ENCODE measurements around the gene HES4. TPM values are rescaled to one million over a fixed set of nuclear protein-coding genes. Genes with fewer than 3 reads are reported as not detected.
A peak's percentile ranks its signal among the peaks of the same experiment; 100 is the strongest.
"Not testable (repeated sequence)": the region's sequence is repeated elsewhere in the genome, so short reads cannot be mapped to it uniquely, and the experiment has no call there.

The HES4 gene
- total RNA-seq, 2 donors from 2014 or later: 50.1 to 98.8 TPM

GRCh38 chr1:1033009-1033587 lies 33.2 kb upstream of the HES4 start:
- peak overlapping the region; percentile 73 for H3K4me3 ChIP-seq
- no peaks in the 10 kb centered on the region for H3K9me3 ChIP-seq
- TF ChIP-seq CTCF (IDR thresholded peaks at IDR 0.05): peak; percentile 54
- no peak for DNase-seq (ENCODE audit: low spot score)
- ATAC-seq (ENCODE audit: insufficient number of reproducible peaks, low FRiP score, low read depth): no peak
- no peaks in the 10 kb centered on the region for H3K36me3 ChIP-seq
- peaks cover 12 to 18% of the 10 kb centered on the region in 2 donors for H3K4me1 ChIP-seq (ENCODE audit: control insufficient read depth in 1 of 2, low read depth in 2 of 2)
- H3K27ac ChIP-seq: no peak overlapping the region
- H3K27me3 ChIP-seq (replicated peaks; ENCODE audit: insufficient read depth): peaks cover 6% of the 10 kb centered on the region

- Histone ChIP-seq H3K27ac (no peak overlapping the region), H3K36me3 (no peaks in the 10 kb centered on the region), H3K27me3 (replicated peaks; ENCODE audit: insufficient read depth) (peaks cover 6% of the 10 kb centered on the region), H3K4me1 (ENCODE audit: control insufficient read depth in 1 of 2, low read depth in 2 of 2) (peaks cover 12 to 18% of the 10 kb centered on the region in 2 donors), H3K9me3 (no peaks in the 10 kb centered on the region), H3K4me3 (peak overlapping the region; percentile 73)
- DNase-seq (ENCODE audit: low spot score) (no peak), ATAC-seq (ENCODE audit: insufficient number of reproducible peaks, low FRiP score, low read depth) (no peak)
- no peak for TF ChIP-seq CTCF (IDR thresholded peaks at IDR 0.05)
These were observed 32.5 kb upstream of the HES4 start for GRCh38 chr1:1032424-1032823.

GRCh38 chr1:1031659-1032235 lies 31.9 kb upstream of the HES4 start:
- H3K9me3 ChIP-seq: no peaks in the 10 kb centered on the region
- DNase-seq (ENCODE audit: low spot score): no peak
- H3K27ac ChIP-seq: no peak overlapping the region
- H3K27me3 ChIP-seq (replicated peaks; ENCODE audit: insufficient read depth): peaks cover 6% of the 10 kb centered on the region
- H3K4me1 ChIP-seq (ENCODE audit: control insufficient read depth in 1 of 2, low read depth in 2 of 2): peaks cover 12 to 18% of the 10 kb centered on the region in 2 donors
- no peaks in the 10 kb centered on the region for H3K36me3 ChIP-seq
- no peak overlapping the region for H3K4me3 ChIP-seq
- no peak for TF ChIP-seq CTCF (IDR thresholded peaks at IDR 0.05)
- ATAC-seq (ENCODE audit: insufficient number of reproducible peaks, low FRiP score, low read depth): no peak

- H3K36me3 ChIP-seq; ATAC-seq (ENCODE audit: insufficient number of reproducible peaks, low FRiP score, low read depth); DNase-seq (ENCODE audit: low spot score); H3K4me3 ChIP-seq; H3K9me3 ChIP-seq; H3K27ac ChIP-seq; H3K27me3 ChIP-seq (replicated peaks; ENCODE audit: insufficient read depth): not testable (repeated sequence)
- peaks cover 12 to 18% of the 10 kb centered on the region in 2 donors for H3K4me1 ChIP-seq (ENCODE audit: control insufficient read depth in 1 of 2, low read depth in 2 of 2)
These were observed 31.2 kb upstream of the HES4 start for GRCh38 chr1:1030867-1031658.

- ATAC-seq (ENCODE audit: insufficient number of reproducible peaks, low FRiP score, low read depth): no peak
- no peak for TF ChIP-seq CTCF (IDR thresholded peaks at IDR 0.05)
These were observed 27.9 kb upstream of the HES4 start for GRCh38 chr1:1027791-1028190.

More at GRCh38 chr1:1027791-1028190, 27.9 kb upstream of the HES4 start:
- Histone ChIP-seq H3K36me3 (no peaks in the 10 kb centered on the region), H3K9me3 (no peaks in the 10 kb centered on the region), H3K4me1 (ENCODE audit: control insufficient read depth in 1 of 2, low read depth in 2 of 2) (peaks cover 3 to 5% of the 10 kb centered on the region in 2 donors), H3K27me3 (replicated peaks; ENCODE audit: insufficient read depth) (peaks cover 3% of the 10 kb centered on the region), H3K27ac (no peak overlapping the region), H3K4me3 (no peak overlapping the region)
- DNase-seq (ENCODE audit: low spot score): no peak

Measured in thoracic aorta (tissue), 2 donors.